GM10248 (cell line): ENCODE results near the gene TAF5L.
A peak's percentile ranks its signal among the peaks of the same experiment; 100 is the strongest.

Experiments
- CTCF ChIA-PET: fragments of 300-600 bp; sonication (Branson Sonifier 250); formaldehyde crosslinking; extraction: SDS; loops from one replicate; lab custom pipeline; 2021; ENCODE audit warnings: antibody characterized with exemption; lab: Yijun Ruan, JAX
- POLR2A ChIA-PET: fragments of 350-650 bp; sonication (Branson Sonifier 250); formaldehyde crosslinking; extraction: SDS; loops from one replicate; lab custom pipeline; 2020; ENCODE audit warnings: antibody characterized with exemption; lab: Yijun Ruan, JAX
- DNase-seq: peaks from one replicate; pipeline ENCODE4 v3.0.0; 2012; ENCODE audit errors: extremely low spot score
- CTCF ChIP-seq: IDR thresholded peaks from 2 replicates; pipeline ENCODE4 v1.5.1; 2012; ENCODE audit warnings: mild to moderate bottlenecking, low read depth; ENCODE audit errors: extremely low read depth, missing control alignments, control extremely low read depth

The TAF5L gene

GRCh38 chr1:229666585-229666984, 40.7 kb upstream of the TAF5L start:
- ChIA-PET CTCF (interaction anchor here (1.0 to 1.3 kb wide), 2 partner anchors 49 to 103 kb away, joined by 3 to 4 read pairs; no protein-coding TSS in a partner anchor), POLR2A (no interaction called here)
- TF ChIP-seq CTCF: no peak
- no peak for DNase-seq

GRCh38 chr1:229665912-229666558, 40.1 kb upstream of the TAF5L start:
- no peak for DNase-seq
- POLR2A ChIA-PET: no interaction called here

DNA sequence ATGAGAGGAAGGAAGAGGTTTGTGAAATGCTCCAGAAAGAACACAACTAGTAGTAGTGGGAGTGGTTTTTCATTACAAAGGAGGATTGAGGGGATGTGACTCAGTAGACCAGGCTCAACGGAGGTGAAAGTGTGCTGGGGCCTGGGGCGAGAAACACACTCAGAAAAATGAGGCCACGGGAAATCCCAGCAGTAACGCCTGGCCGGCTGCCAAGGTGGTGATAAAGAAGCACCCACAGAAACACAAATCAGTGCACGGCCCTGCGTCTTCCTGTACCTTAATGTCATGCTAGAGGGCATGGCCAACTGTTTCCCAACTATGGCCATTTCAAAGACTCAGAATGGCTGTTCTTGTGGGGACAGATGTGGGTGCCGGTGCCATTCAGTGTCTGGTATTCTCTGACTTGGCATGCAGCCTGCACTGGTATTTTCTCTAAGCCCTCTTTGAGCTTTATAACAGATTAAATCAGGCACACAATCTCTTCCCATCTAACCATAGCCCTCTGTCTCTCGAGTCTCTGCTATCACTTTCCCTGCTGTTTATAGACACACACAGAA, 38.3 kb upstream of the TAF5L start:
- ChIA-PET CTCF (interaction anchor here (1.1 to 5.1 kb wide), 5 partner anchors 8 to 647 kb away, joined by 3 to 39 read pairs (median 3); no protein-coding TSS in a partner anchor), POLR2A (no interaction called here)
- DNase-seq: peak; percentile 50
- TF ChIP-seq CTCF: no peak

More at GRCh38 chr1:229665912-229666558, 40.1 kb upstream of the TAF5L start:
- CTCF ChIA-PET: no interaction called here
- TF ChIP-seq CTCF: no peak

GRCh38 chr1:229661897-229662296, 36.0 kb upstream of the TAF5L start:
- no peak for DNase-seq
- TF ChIP-seq CTCF: no peak
- ChIA-PET CTCF (interaction anchor here (1.0 to 5.1 kb wide), 24 partner anchors 10 to 656 kb away, joined by 3 to 39 read pairs (median 4); no protein-coding TSS in a partner anchor), POLR2A (no interaction called here)

DNA sequence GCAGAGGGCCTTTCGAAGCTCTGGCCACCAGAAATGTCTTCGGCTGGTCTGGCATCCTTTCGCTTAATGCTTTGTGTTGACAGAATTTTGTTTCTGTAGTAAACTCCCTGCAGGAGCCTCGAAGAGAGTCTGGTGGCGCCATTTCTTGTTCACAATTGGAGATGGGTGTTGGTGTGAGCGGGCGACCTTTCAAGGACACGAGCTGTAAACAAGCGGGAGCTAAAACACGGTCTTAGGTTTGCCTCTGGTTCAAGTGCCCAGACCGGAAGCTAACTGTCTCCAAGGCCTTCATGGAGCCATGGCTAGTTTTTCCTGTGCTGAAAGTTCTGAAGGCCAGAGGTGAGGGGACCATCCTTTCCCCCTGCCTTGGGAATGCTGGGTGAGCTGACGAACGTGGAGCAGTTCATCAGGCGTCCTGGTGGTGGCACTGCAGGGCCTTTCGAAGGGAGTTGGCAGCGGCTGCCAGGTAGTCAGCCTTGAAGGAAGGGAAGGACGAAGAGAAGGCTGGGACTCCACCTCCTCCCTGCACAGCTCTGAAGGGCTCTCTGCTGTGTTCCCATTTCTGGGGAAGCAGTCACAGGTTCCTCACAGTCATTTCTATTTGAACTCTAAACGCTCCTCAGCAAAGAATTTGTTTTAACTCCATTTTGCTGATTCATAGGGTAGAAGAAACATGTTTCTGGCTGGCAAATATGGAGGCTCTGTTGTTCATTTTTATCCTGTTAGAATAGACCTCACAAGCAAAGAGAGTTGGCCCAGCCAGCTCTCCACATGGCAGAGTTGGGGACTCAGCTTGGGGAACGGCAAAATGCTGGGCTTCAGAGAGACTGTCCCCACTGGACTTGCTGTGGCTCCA, 35.3 kb upstream of the TAF5L start:
- CTCF ChIA-PET: interaction anchor here (0.6 to 5.1 kb wide), 40 partner anchors 10 to 657 kb away, joined by 3 to 39 read pairs (median 4); no protein-coding TSS in a partner anchor
- DNase-seq: peak; percentile 85
- TF ChIP-seq CTCF: peak; percentile 86
- POLR2A ChIA-PET: interaction anchor here (0.6 kb wide), 1 partner anchor 422 kb away, joined by 3 read pairs; no protein-coding TSS in a partner anchor
